Stomach (tissue), 4 donors: Measurements from ENCODE around the gene MUC5AC.

Source experiments
- POLR2A ChIP-seq, 4 donors: fragments of 450-650 bp; IDR thresholded peaks; one replicate each; pipeline ENCODE4 v1.6.1; 2016; ENCODE audit warnings: antibody characterized with exemption in 4 of 4, control low read depth in 2 of 4, mild to moderate bottlenecking in 1 of 4, moderate library complexity in 1 of 4
- TF ChIP-seq, protein P1 (sequence below), 7 experiments: fragments of 450-650 bp in 4 of 7; fragments of 200-600 bp in 3 of 7; sonication (generic) in 3 of 7; IDR thresholded peaks; one replicate each; pipeline ENCODE4 v1.5.1; 2016 to 2019; ENCODE audit warnings: antibody characterized with exemption in 7 of 7, control low read depth in 2 of 7, mild to moderate bottlenecking in 1 of 7

DNA sequence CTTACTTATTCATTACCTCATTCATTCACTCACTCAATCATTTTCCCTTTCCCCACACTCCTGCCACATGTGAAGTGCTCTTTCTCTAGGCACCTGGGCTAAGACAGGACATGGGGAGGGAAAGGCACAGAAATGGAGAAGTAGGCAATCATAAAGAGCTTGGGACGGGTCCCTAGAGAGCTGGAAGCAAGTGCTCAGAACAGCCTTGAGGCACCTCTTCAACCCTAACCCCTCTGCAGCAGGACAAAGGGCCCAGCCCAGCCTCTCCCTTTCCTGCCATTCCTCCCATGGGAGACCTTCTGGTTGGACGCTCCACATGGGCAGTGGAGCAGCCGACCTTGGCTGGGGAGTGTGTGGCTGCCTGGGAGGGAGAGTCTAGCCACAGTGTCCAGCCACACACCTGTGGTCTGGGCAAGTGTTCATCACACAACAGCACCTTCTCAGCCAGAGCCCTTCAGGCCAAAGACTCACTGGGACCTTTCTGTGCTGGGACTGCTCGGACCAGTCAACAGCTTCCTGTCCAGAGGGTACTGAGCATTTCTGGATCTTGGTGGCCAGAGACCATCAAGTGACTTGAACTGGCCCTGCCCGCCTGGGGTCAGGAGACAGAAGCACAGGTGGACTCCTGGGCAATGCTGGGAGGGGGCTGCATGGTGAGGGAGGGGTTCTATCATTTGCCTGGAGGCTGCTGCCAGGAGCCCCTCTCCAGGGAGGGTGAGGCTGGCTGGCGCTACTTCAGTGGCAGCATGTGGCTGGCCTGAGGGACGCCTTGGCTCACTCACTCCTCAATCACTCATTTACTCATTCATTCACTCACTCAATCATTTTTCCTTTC lies 1.0 kb upstream of the MUC5AC start:
- TF ChIP-seq, protein P1, sequence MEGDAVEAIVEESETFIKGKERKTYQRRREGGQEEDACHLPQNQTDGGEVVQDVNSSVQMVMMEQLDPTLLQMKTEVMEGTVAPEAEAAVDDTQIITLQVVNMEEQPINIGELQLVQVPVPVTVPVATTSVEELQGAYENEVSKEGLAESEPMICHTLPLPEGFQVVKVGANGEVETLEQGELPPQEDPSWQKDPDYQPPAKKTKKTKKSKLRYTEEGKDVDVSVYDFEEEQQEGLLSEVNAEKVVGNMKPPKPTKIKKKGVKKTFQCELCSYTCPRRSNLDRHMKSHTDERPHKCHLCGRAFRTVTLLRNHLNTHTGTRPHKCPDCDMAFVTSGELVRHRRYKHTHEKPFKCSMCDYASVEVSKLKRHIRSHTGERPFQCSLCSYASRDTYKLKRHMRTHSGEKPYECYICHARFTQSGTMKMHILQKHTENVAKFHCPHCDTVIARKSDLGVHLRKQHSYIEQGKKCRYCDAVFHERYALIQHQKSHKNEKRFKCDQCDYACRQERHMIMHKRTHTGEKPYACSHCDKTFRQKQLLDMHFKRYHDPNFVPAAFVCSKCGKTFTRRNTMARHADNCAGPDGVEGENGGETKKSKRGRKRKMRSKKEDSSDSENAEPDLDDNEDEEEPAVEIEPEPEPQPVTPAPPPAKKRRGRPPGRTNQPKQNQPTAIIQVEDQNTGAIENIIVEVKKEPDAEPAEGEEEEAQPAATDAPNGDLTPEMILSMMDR (IDR thresholded peaks at IDR 0.05) = no peak
- no peak for TF ChIP-seq POLR2A (IDR thresholded peaks at IDR 0.05)
